Duodenal mucosa (tissue), 2 donors: ENCODE results near the gene ROR2.

Experiments used
- H3K27ac ChIP-seq: one replicate; pipeline ENCODE4 v1.7.0; 2013; ENCODE audit warnings: low read depth, low read length
- H3K27me3 ChIP-seq, 2 donors: one replicate each; pipeline ENCODE4 v1.7.0; 2013; ENCODE audit warnings: low read length in 2 of 2, control low read depth in 1 of 2; ENCODE audit not compliant: insufficient read depth in 2 of 2, control insufficient read depth in 1 of 2
- H3K36me3 ChIP-seq, 2 donors: one replicate each; pipeline ENCODE4 v1.7.0; 2013; ENCODE audit warnings: low read length in 2 of 2, control low read depth in 1 of 2; ENCODE audit not compliant: insufficient read depth in 2 of 2, control insufficient read depth in 1 of 2
- H3K4me1 ChIP-seq, 2 donors: one replicate each; pipeline ENCODE4 v1.7.0; 2013; ENCODE audit warnings: low read length in 2 of 2, control low read depth in 1 of 2; ENCODE audit not compliant: insufficient read depth in 2 of 2, control insufficient read depth in 1 of 2
- H3K4me3 ChIP-seq, 2 donors: one replicate each; pipeline ENCODE4 v1.7.0; 2013; ENCODE audit warnings: low read length in 2 of 2, low read depth in 1 of 2
- H3K9ac ChIP-seq, 2 donors: one replicate each; pipeline ENCODE4 v1.7.0; 2013; ENCODE audit warnings: low read length in 2 of 2, low read depth in 1 of 2
- H3K9me3 ChIP-seq, 2 donors: one replicate each; pipeline ENCODE4 v1.7.0; 2013; ENCODE audit warnings: low read length in 2 of 2, control low read depth in 1 of 2; ENCODE audit not compliant: control insufficient read depth in 1 of 2

The ROR2 gene

GRCh38 chr9:91790917-91791316, 159.1 kb downstream of the ROR2 start:
- no peaks in the 10 kb centered on the region for H3K36me3 ChIP-seq

GRCh38 chr9:91789941-91790340, 160.1 kb downstream of the ROR2 start:
- Histone ChIP-seq H3K36me3 (no peaks in the 10 kb centered on the region), H3K9ac (no peak overlapping the region), H3K4me3 (no peak overlapping the region), H3K27me3 (peaks cover 5 to 7% of the 10 kb centered on the region in 2 donors), H3K9me3 (no peaks in the 10 kb centered on the region), H3K4me1 (no peaks in the 10 kb centered on the region), H3K27ac (no peak overlapping the region)

More at GRCh38 chr9:91790917-91791316, 159.1 kb downstream of the ROR2 start:
- peaks cover 0 to 5% of the 10 kb centered on the region in 2 donors for H3K27me3 ChIP-seq
- H3K9me3 ChIP-seq = no peaks in the 10 kb centered on the region
- H3K27ac ChIP-seq = no peak overlapping the region
- no peaks in the 10 kb centered on the region for H3K4me1 ChIP-seq
- H3K4me3 ChIP-seq = no peak overlapping the region
- no peak overlapping the region for H3K9ac ChIP-seq

- no peaks in the 10 kb centered on the region for H3K36me3 ChIP-seq
- H3K9ac ChIP-seq = no peak overlapping the region
- peaks cover 3 to 7% of the 10 kb centered on the region in 2 donors for H3K27me3 ChIP-seq
- no peak overlapping the region for H3K4me3 ChIP-seq
- no peaks in the 10 kb centered on the region for H3K4me1 ChIP-seq
- H3K9me3 ChIP-seq = no peaks in the 10 kb centered on the region
- H3K27ac ChIP-seq = no peak overlapping the region
Measured at GRCh38 chr9:91787931-91788330, 162.1 kb downstream of the ROR2 start.

GRCh38 chr9:91786132-91786896, 163.7 kb downstream of the ROR2 start:
- Histone ChIP-seq H3K4me1 (no peaks in the 10 kb centered on the region), H3K36me3 (no peaks in the 10 kb centered on the region), H3K27ac (no peak overlapping the region), H3K4me3 (no peak overlapping the region), H3K9ac (no peak overlapping the region), H3K9me3 (no peaks in the 10 kb centered on the region), H3K27me3 (peaks cover 0 to 7% of the 10 kb centered on the region in 2 donors)

- no peak overlapping the region for H3K27ac ChIP-seq
- H3K4me3 ChIP-seq = no peak overlapping the region
- no peak overlapping the region for H3K9ac ChIP-seq
- no peaks in the 10 kb centered on the region for H3K9me3 ChIP-seq
- no peaks in the 10 kb centered on the region for H3K36me3 ChIP-seq
- no peaks in the 10 kb centered on the region for H3K4me1 ChIP-seq
- H3K27me3 ChIP-seq = peaks cover 0 to 7% of the 10 kb centered on the region in 2 donors
Measured at GRCh38 chr9:91785447-91785842, 164.6 kb downstream of the ROR2 start.

GRCh38 chr9:91784673-91785446, 165.2 kb downstream of the ROR2 start:
- Histone ChIP-seq H3K4me1 (no peaks in the 10 kb centered on the region), H3K9me3 (no peaks in the 10 kb centered on the region), H3K27ac (no peak overlapping the region)

GRCh38 chr9:91783876-91784672, 166.0 kb downstream of the ROR2 start:
- no peaks in the 10 kb centered on the region for H3K9me3 ChIP-seq
- H3K27me3 ChIP-seq = peaks cover 0 to 7% of the 10 kb centered on the region in 2 donors

More at GRCh38 chr9:91784673-91785446, 165.2 kb downstream of the ROR2 start:
- H3K27me3 ChIP-seq = peaks cover 0 to 7% of the 10 kb centered on the region in 2 donors
- no peaks in the 10 kb centered on the region for H3K36me3 ChIP-seq
- H3K4me3 ChIP-seq = no peak overlapping the region
- H3K9ac ChIP-seq = no peak overlapping the region

GRCh38 chr9:91783411-91783810, 166.6 kb downstream of the ROR2 start:
- Histone ChIP-seq H3K4me3 (no peak overlapping the region), H3K4me1 (no peaks in the 10 kb centered on the region), H3K27ac (no peak overlapping the region), H3K9ac (no peak overlapping the region), H3K36me3 (no peaks in the 10 kb centered on the region), H3K27me3 (peaks cover 0 to 7% of the 10 kb centered on the region in 2 donors), H3K9me3 (no peaks in the 10 kb centered on the region)

More at GRCh38 chr9:91783876-91784672, 166.0 kb downstream of the ROR2 start:
- Histone ChIP-seq H3K36me3 (no peaks in the 10 kb centered on the region), H3K9ac (no peak overlapping the region), H3K27ac (no peak overlapping the region), H3K4me3 (no peak overlapping the region), H3K4me1 (no peaks in the 10 kb centered on the region)

GRCh38 chr9:91782708-91783214, 167.3 kb downstream of the ROR2 start:
- Histone ChIP-seq H3K4me1 (no peaks in the 10 kb centered on the region), H3K27ac (no peak overlapping the region)

More at GRCh38 chr9:91782708-91783214, 167.3 kb downstream of the ROR2 start:
- H3K9ac ChIP-seq = no peak overlapping the region
- H3K36me3 ChIP-seq = no peaks in the 10 kb centered on the region
- H3K27me3 ChIP-seq = peaks cover 6 to 7% of the 10 kb centered on the region in 2 donors
- no peaks in the 10 kb centered on the region for H3K9me3 ChIP-seq
- no peak overlapping the region for H3K4me3 ChIP-seq
